ENCODE results near the gene MAFF.

Gene MAFF

GRCh38 chr22:38222797-38223119, 21.0 kb downstream of the MAFF start:
- Histone ChIP-seq H3K9me3 (ENCODE audit: low read length) (no peaks in the 10 kb centered on the region), H3K79me2 (ENCODE audit: insufficient read depth, low read length) (no peaks in the 10 kb centered on the region), H3K36me3 (ENCODE audit: insufficient read depth, low read length) (no peaks in the 10 kb centered on the region), H3K4me2 (ENCODE audit: low read length) (no peak overlapping the region), H3K9ac (ENCODE audit: low read length) (no peak overlapping the region), H3K27ac (ENCODE audit: low read depth, low read length, poor library complexity, severe bottlenecking) (no peak overlapping the region), H3K4me3 (ENCODE audit: low read depth, low read length, poor library complexity, severe bottlenecking) (no peak overlapping the region), H3F3A (ENCODE audit: insufficient read depth, low read length) (no peaks in the 10 kb centered on the region), H3K4me1 (ENCODE audit: insufficient read depth, low read length, severe bottlenecking) (no peaks in the 10 kb centered on the region), H4K20me1 (ENCODE audit: insufficient read depth, low read length) (no peaks in the 10 kb centered on the region), H3K9me2 (ENCODE audit: low read depth, low read length) (no peaks in the 10 kb centered on the region), H3K27me3 (ENCODE audit: insufficient read depth, low read length) (no peaks in the 10 kb centered on the region; the same call in 1 of the 2 replicates), H2AFZ (ENCODE audit: low read length) (no peak overlapping the region)
- TF ChIP-seq EZH2 (IDR thresholded peaks at IDR 0.05; ENCODE audit: borderline replicate concordance, low read length) (no peak), CTCF (IDR thresholded peaks at IDR 0.05; ENCODE audit: low read length) (no peak)

GRCh38 chr22:38223289-38223960, 21.6 kb downstream of the MAFF start:
- Histone ChIP-seq H3K9me3 (ENCODE audit: low read length) (no peaks in the 10 kb centered on the region), H3K79me2 (ENCODE audit: insufficient read depth, low read length) (no peaks in the 10 kb centered on the region), H3K4me3 (ENCODE audit: low read depth, low read length, poor library complexity, severe bottlenecking) (no peak overlapping the region), H3K27ac (ENCODE audit: low read depth, low read length, poor library complexity, severe bottlenecking) (no peak overlapping the region), H3K9ac (ENCODE audit: low read length) (no peak overlapping the region), H3K36me3 (ENCODE audit: insufficient read depth, low read length) (no peaks in the 10 kb centered on the region), H3K27me3 (ENCODE audit: insufficient read depth, low read length) (no peaks in the 10 kb centered on the region; the same call in 1 of the 2 replicates), H3K4me1 (ENCODE audit: insufficient read depth, low read length, severe bottlenecking) (no peaks in the 10 kb centered on the region), H3K4me2 (ENCODE audit: low read length) (no peak overlapping the region), H2AFZ (ENCODE audit: low read length) (no peak overlapping the region), H3F3A (ENCODE audit: insufficient read depth, low read length) (no peaks in the 10 kb centered on the region), H3K9me2 (ENCODE audit: low read depth, low read length) (no peaks in the 10 kb centered on the region), H4K20me1 (ENCODE audit: insufficient read depth, low read length) (no peaks in the 10 kb centered on the region)
- TF ChIP-seq CTCF (IDR thresholded peaks at IDR 0.05; ENCODE audit: low read length), result peak; percentile 25; the same call in 1 of the 2 replicates
- no peak for TF ChIP-seq EZH2 (IDR thresholded peaks at IDR 0.05; ENCODE audit: borderline replicate concordance, low read length)

- Histone ChIP-seq H3K4me2 (ENCODE audit: low read length) (no peak overlapping the region), H4K20me1 (ENCODE audit: insufficient read depth, low read length) (no peaks in the 10 kb centered on the region), H3K9ac (ENCODE audit: low read length) (no peak overlapping the region), H3K4me3 (ENCODE audit: low read depth, low read length, poor library complexity, severe bottlenecking) (no peak overlapping the region), H3K27ac (ENCODE audit: low read depth, low read length, poor library complexity, severe bottlenecking) (no peak overlapping the region), H2AFZ (ENCODE audit: low read length) (no peak overlapping the region), H3K36me3 (ENCODE audit: insufficient read depth, low read length) (no peaks in the 10 kb centered on the region; the same call in 1 of the 2 replicates), H3K9me2 (ENCODE audit: low read depth, low read length) (no peaks in the 10 kb centered on the region), H3F3A (ENCODE audit: insufficient read depth, low read length) (no peaks in the 10 kb centered on the region), H3K9me3 (ENCODE audit: low read length) (no peaks in the 10 kb centered on the region), H3K4me1 (ENCODE audit: insufficient read depth, low read length, severe bottlenecking) (no peaks in the 10 kb centered on the region), H3K79me2 (ENCODE audit: insufficient read depth, low read length) (no peaks in the 10 kb centered on the region), H3K27me3 (ENCODE audit: insufficient read depth, low read length) (no peaks in the 10 kb centered on the region)
- TF ChIP-seq EZH2 (IDR thresholded peaks at IDR 0.05; ENCODE audit: borderline replicate concordance, low read length) (no peak), CTCF (IDR thresholded peaks at IDR 0.05; ENCODE audit: low read length) (no peak)
These were observed 25.3 kb downstream of the MAFF start for GRCh38 chr22:38226853-38227649.
